HCEC 1CT (cell line): ENCODE data around the gene TBL1XR1.

Experiments used
- DNase-seq: peaks from one replicate; pipeline ENCODE4 v3.0.0-alpha.2; 2017

TBL1XR1 gene

GRCh38 chr3:176994891-176995781 is 202.1 kb downstream of the TBL1XR1 start:
- no peak for DNase-seq

GRCh38 chr3:176994393-176994792 is 202.9 kb downstream of the TBL1XR1 start:
- DNase-seq: no peak

- DNase-seq: no peak
Observed at GRCh38 chr3:176992978-176993377, 204.3 kb downstream of the TBL1XR1 start.

- DNase-seq: no peak
Observed at GRCh38 chr3:176992565-176992964, 204.7 kb downstream of the TBL1XR1 start.

- DNase-seq: no peak
Observed at GRCh38 chr3:176988795-176989194, 208.5 kb downstream of the TBL1XR1 start.

GRCh38 chr3:176987901-176988650 is 209.2 kb downstream of the TBL1XR1 start:
- DNase-seq: no peak

GRCh38 chr3:176978441-176978840 is 218.8 kb downstream of the TBL1XR1 start:
- DNase-seq: peak; percentile 2

- no peak for DNase-seq
Observed at GRCh38 chr3:176977331-176977730, 220.0 kb downstream of the TBL1XR1 start.

GRCh38 chr3:176976586-176976985 is 220.7 kb downstream of the TBL1XR1 start:
- no peak for DNase-seq

GRCh38 chr3:176974279-176974678 is 223.0 kb downstream of the TBL1XR1 start:
- DNase-seq: no peak

- no peak for DNase-seq
Observed at GRCh38 chr3:176971613-176972174, 225.6 kb downstream of the TBL1XR1 start.

GRCh38 chr3:176970770-176971169 is 226.5 kb downstream of the TBL1XR1 start:
- no peak for DNase-seq

GRCh38 chr3:176969506-176969905 is 227.8 kb downstream of the TBL1XR1 start:
- no peak for DNase-seq
